NCI-H524 treated with DMSO at 0.1 percent for 48 hours (cell line): Measurements from ENCODE around the gene LRFN2.

Experiments
- DNase-seq: peaks from one replicate; lab custom pipeline; 2025; lab: John Stamatoyannopoulos, UW

Gene LRFN2

DNA sequence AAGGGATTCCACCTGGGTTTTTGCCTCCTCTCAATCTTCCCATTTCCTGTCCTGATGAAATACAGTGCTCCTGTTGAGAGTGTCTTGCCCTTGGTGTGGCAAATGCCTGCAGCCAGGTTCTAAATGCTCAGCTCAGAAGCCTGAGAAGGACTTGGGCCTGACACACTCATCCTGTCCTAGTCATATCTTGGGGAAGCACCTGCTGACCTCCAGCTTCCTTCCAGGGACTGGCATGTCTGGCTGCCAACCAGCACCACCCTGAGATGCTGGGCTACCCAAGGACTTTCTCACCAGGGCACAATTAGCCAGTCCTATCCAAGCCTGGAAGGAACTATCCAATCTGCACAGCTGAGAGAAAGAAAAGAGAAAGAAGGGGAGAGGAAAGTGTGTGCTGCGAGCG is 43.4 kb downstream of the LRFN2 start:
- no peak for DNase-seq

DNA sequence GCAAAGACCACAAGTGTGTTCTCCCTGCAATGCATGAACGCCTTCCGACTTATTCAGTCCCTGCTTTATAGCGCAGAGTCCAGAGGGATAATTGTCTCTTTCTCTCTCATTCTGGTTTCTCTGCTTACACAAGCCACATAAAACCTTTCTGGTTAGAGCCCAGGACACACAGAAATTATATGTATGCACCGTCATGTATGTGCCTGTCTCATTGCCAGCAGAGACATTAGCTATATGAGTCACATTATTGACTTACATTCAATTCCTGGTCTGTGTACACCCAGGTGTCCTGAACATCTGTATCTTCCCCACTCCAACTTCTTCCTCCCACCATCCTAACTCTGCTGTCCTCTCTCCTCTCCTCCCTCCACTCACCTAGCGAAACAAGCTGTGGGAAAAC is 44.0 kb downstream of the LRFN2 start:
- DNase-seq, result no peak

DNA sequence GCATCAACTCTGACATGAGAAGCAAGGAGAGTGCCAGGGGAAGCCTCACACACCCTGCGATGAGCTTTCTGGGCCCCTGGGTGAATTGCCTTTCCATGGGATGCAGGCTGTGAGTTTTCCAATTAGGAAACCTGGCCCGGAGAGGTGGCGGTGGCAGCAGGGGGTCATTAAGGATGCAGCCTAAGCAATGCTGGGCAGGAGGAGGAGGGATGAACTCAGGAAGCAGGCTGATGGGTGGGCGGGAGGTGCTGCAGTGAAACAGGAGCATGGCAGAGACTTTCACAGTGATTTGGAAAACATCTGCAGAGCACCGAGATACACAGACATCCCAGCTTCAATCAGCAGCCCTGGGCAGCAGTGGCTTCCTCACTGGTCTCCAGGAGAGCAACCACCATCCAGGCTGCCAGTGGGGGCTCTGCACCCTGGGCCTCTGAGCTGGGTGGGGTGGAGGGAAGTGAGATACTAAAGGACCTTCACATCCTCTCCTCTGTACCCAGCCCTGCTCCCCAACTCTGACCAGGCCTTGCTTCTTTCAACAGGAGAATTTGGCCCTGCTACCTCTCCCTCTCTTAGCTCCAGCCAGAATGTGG is 44.9 kb downstream of the LRFN2 start:
- DNase-seq, result no peak

DNA sequence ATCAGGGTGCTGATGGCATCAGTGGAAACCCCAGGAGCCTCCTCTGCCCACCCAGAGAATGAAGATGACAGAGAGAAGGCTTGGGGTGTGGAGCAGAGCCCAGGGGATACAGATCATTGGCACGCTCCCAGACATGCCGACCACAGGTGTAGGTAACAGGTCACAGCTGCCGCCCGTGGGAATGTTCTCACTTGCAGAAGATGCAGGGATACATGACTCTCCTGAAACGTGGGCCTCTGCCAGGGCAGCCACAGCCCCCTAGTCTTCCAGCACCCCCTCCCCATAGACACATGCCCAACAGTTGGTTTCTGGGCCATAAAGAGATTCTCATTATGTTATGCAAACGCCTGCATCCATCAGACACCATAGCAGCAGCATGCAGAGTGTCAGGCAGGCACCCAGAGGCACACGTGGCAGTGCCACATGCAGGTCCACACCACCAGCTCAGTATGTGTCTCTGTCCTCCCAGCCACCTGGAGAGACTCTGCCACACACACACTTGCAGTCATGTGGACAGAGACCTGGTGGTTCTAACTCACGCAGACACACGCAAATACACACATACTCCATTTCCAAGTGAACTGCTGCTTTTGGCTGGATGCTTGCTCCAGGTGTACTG is 45.5 kb downstream of the LRFN2 start:
- DNase-seq, result no peak

DNA sequence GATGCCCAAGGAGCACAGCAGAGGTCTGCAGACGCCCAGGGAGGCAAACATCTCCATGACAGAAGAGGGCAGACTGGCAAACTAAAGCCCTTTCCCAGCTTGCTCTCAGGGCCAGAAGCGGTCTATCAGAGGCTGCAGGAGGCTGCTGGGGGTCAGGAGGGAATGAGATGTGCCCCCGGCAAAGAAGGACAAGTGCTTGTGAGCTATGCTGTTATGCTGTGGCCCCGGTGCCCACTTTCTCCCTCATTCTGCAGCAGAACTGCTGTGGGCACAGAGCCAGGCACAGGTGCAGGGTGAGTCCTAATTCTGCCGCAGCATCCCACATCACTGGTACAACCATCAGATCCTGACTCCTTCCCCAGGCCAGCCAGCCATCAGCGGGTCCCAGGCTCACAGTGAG is 46.4 kb downstream of the LRFN2 start:
- DNase-seq, result no peak

DNA sequence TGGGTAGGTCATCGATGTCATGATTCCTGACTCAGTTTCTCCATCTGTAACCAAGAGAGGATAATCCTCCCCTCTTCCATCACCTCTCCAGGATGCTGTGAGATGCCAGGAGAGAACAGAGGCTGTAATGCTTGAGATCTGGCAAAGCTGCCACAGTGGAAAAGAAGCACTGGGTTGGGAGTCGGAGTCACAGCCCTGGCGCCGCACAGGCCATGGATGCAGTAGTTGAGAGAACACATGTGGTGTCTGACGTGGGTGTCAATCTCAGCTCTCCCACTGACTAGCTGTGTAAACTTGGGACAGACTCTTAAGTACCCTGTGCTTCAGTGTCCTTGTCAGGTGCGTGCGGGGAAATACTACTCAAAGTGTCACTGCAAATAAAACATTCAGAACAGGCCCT is 47.3 kb downstream of the LRFN2 start:
- no peak for DNase-seq

DNA sequence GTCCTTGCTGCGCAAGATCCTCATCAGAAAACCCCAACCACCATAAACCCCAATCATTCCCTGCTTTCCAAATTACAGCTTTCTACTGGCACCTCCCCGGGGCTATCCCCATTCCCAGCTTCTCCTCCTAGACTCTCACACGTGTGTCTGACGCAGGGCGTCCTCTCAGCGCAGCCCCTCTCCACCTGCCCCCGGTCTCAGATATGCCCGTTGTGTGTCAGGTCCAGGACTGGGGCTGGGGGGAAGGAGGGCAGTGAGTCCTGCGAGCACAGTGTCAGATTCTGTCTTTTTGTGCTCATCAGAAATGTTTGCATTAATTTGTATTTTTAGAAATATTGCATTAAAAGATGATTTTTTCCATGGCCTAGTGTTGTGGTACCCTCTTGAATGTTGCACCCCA is 48.6 kb downstream of the LRFN2 start:
- no peak for DNase-seq

DNA sequence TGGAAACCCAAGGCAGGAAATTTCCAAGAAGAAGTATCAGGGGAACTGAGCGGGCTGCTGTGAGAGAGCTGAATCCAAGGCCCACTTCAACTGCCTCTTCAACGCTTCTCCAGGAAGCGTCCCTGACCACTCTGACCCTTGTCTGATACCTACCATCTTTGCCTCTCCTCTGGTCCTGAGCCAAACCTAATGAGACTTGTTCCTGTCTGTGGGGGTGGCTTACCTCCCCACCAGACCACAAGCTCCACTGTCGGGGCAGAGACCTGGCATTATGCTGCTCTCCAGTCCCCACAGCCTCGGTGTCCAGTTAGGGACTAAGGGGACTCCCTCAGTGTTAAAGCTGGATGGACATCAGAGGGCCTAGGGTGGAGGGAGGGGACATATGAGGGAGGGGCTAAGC is 49.7 kb downstream of the LRFN2 start:
- DNase-seq, result no peak

DNA sequence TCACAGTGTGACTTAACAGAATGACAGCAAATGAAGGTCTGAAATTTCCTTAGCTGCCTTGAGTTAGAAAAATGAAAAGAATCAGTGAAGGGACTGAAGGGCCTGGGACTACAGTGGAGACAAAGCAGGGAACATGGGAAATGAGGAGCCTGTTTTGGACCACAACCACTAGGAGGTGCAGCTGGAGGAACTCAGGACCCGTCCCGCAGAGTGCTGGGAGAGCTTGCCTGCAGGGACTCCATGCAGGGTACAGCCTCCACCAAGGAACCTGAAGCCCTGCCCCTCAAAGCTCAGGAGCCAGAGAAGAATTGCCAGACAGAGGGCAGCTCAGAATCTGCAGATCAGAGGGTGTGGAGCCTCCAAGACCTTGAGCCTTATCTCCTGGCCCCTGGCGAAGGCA is 50.7 kb downstream of the LRFN2 start:
- no peak for DNase-seq

DNA sequence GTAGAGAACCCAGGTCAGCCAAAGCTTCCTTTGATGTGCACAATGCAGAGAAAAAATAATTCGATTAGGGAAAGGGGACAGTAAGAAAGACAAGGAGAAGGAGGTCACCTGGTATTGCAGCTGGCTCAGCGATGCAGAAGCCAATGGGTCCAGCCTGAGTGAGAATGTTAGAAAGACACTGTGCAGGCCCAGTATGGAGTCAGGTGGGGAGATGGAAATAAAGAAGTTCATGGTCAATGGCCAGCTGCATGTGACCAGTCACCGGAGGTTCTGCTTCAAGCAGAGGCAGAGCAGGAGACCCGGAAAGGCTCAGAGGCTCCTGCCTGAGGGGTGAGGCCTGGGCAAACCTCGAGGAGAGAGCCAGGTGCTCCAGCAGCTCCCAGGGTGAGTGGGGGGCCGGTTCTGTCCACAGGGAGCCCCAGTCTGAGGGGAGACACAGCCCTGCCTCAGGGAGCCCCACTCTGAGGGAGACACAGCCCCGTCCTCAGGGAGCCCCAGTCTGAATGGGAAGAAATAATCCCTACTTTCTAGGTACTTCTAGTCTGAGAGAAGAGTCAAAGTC is 51.3 kb downstream of the LRFN2 start:
- DNase-seq, result no peak

DNA sequence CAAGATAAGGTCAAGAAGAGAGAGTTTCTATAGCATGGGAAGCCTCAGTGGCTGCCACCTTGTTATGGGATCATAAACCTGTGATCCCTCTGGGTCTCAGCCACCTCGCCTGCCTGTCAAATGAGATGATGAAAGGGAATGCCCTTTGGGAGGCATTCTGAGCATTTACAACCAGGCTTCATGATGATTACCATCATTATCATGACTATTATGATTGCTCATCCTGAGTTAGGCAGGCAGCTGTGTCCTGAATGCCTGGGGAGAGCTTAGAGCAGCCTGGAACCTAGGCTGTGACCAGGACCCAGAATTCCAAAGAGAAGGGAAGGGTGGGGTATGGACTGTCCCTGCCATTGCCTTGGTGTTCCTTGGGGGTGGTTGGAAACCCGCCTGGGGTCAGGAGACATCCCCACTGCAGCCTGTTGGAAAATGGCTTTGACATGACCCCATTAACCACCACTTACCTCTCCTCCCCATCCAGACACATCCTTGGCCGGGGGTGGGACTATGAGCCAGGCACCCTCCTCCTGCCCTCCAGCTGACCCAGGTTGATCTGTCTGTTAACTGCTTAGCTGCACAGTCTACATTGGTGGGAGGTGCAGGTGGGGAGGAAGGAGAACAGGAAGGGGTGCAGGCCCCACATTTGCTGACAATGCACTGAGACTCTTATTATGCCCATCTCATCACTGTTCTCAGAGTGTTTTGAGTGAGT is 51.9 kb downstream of the LRFN2 start:
- DNase-seq, result no peak

DNA sequence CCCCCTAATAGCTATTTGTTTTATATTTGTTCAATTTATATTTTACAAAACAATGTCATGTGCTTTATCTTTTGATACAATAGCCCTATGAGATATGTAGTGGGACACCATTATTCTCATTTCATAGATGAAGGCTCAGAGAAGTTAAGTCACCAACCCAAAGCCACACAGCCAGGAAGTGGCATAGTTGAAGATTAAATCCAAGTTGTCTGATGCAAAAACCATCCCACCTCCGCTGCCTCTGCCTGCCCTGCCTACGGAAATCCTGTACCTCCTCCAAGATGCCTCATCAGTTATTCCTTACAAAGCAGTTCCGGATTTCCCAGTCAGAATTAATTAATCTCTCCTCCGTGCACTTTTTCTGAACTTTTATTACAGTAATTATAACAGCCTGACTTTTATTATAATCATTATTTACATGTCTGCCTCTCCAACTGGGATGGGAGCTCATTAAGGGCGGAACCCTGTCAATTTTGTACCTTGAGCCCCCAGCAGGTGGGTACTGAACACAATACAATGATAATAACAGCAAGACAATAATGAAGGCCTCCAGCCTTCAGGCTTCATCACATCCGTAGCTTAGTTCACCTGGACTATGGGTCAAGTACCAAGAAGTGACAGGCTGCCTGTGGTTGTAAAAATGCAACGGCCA is 54.7 kb downstream of the LRFN2 start:
- DNase-seq, result no peak

DNA sequence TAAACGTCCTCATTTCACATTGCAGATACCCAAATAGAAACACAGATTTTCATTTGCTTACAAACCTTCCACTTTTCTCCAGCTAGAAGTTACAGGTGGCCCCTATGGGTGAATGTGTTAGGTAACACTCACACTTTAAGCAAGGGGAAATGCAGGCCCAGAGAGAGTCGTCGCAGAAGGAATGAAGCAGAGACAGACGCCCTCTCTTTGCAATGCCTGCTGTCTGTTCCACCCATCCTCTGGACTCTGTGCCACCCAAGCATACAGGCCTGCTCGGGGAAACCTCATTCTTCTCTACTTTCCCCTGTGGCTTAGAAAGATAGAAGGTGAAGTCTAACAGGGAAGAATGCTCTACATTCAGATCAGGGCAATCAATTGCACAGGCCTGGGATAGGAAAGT is 57.2 kb downstream of the LRFN2 start:
- DNase-seq, result no peak

DNA sequence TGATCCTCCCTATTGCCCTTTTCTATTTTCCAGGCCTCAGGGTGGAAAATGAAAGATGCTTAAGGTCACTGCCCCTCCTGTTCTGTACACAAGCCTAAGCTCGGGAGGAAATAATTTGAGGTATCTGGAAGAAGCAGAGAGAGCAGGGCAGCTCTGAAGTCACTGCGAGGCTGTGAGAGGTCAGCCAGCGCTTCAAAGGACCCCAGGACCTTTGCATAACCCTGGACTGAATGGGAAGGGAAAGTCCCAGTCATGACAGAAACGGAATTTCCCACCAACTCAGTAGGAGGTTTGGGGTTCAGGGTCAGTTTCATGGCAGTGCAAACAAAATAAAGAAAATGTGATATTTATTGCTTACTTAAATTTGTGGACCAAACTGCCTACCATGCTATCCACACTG is 58.1 kb downstream of the LRFN2 start:
- DNase-seq, result no peak

DNA sequence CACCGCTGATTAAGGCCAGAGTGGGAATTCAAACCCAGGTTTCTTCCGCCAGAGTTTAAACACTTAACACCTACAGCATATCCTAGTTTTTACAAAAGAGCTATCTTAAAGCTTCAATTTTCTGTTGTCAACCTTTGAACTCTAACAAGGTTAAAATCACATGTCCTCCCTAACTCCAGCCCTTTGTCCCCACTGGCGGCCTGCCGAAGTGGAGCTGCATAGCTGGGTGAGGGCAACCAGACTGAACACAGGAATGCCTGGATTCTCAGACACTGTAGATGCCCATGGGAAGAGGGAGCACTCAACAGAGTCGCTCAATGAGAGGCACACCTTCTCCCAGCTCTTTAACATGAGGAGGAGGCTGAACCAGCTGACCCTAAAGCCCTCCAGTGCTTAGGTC is 59.1 kb downstream of the LRFN2 start:
- no peak for DNase-seq

DNA sequence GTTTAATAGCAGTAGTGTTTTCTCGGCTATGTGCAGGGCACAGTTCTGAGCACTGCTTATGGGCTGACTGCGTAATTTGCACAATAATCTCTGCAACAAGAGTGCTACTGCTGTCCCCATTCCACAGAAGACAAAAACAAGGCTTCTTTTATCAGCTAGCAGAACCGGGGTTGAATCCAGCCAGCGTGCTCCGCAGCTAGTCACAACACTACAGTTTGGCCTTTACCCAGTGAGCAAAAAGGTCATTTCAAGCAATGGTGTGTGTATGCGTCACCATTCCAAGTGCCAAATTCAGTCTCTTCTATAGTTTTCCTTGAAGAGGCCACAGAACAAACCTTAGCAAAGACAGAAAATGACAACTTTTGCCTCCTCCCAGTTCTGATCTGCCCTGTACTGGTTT is 61.1 kb downstream of the LRFN2 start:
- DNase-seq, result no peak

DNA sequence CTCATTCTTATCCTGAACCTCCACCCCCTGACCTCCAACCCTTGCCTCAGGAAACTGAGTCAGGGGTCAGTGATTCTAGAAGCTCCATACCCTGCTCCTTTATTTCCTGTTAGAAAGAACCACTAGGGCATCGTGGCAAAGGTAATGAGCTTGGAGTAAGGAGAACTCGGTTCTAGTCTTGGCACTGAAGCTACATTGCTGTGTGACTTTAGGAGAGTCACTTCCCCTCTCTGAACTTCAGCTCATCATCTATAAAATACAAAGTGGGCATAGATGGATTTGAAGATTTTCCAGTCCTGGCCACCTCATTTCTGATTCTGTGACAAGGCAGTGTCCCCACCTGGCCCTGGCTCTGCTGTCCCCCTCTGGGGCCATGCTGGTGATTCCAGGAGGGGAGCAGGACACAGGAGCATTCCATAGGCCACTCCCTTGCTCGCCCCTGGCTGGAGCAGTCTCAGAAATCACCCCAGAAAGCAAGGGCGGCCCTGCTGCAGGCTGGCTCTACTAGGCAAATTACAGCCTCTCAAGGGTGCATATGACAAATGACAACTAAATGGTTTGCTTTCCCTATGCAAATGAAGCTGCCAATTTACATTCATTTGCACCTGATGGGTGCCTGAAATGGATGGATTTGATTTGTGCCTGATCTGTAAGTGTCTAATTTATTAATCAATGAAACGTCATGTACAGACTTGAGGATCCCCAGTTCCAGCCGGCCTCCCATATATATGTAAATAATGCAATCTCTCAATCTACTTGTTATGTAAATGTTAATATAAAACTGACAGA is 62.2 kb downstream of the LRFN2 start:
- DNase-seq, result no peak

DNA sequence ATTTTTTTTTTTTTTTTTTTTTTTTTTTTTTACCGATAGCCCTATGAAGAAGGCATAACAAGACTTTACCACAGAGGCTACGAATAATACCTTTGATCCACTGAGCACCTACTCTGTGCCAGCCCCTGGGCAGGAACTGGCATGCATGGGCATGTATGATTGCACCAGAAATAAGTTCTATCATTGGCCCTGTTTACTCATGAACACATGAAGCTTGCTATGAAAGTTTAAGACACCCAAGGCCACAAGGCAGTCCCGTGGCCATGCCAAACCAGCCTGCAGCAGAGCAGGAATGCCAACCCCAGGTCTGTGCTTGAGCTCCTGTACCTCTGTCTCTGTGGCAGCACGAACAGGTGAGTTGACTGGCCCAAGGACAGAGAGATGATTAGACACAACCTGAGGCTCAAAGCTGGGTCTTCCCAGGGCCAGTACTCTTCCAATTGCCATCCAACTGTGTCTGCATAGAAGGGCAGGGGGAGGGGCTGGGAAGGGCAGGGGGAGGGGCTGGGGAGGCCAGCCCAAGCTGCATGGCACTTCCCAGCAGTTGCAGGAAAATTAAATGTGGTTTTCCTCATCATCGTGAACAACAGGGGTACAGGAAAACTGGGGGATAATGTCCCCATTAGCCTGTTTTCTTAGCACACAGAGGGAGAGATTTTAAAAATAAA is 63.5 kb downstream of the LRFN2 start:
- no peak for DNase-seq

DNA sequence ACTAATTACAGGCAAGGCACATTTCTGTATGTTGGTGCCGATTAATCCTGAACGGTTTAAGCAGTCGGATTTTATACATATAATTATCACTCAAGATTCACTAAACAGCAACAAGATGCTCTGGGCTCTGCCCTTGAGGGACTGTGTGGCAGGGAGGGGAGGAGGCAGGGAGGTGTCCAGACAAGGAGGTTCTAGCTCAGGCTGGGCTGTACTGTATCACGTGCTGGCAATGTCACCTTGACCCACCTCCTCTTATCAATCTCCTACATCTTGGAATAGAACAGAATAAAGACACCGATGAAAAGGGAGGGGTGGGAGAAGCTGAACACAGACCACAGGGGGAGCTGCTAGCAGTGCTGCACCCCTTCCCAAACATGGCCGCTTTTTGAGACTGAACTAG is 65.7 kb downstream of the LRFN2 start:
- DNase-seq, result no peak

DNA sequence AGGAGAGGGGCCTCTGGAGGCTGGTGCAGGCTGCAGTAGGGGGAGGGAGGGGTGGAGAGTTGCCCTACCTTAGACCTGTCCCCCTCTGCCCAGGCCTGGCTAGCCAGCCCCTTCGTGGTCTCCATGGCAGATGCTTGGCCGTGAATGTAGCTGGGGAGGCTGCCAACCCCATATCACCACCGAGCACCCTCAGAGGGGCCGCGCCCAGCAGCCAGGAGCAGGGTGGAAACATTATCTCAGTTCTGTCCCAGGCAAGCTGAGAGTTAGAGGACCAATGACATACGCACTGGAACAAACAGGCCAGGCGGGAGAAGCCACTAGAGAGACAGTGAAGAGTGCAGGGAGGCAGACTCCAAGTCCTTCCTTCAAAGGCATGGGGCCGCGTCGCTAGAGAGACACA is 66.5 kb downstream of the LRFN2 start:
- DNase-seq, result no peak

DNA sequence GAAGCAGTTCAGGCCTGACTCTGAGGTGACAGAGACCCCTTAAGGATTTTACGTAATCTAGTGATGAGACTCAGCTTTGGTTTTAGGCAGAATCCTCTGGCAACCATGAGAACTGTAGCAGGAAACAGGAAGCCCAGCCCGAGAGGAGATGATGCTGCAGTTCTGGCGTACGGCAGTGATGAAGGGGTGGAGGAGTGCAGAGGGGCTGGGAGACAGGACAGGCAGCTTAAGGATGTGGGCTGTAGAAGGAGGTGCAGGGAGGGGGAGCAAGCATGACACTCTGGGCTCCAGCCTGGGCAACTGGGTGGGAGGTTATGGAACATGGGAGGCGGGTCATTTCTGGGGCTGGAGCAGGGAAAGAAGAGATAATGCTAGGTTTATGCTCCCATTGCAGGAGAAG is 67.1 kb downstream of the LRFN2 start:
- DNase-seq, result no peak

DNA sequence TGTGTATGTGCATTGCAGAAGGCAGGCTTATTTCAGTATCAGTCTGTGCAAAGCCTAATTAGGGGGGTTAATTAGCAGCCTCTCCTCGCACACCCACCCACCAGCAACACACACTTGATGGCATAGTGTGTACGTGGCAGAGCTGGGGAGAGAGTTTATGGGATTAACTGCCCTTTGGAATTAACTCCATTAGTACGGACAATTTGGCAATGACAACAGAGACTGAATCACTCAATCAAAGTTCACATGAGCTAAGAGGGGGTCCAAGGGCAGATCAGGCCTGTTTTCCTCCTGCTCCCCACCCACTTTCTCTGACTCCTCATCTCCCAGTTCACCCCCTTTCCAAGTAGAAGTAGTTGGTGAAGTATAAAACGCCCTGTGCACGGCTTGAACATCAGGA is 69.5 kb downstream of the LRFN2 start:
- no peak for DNase-seq
